Prostate gland (tissue), 2 donors: ENCODE results near the gene CCDC78.

Experiments
- POLR2A ChIP-seq: fragments of 450-650 bp; IDR thresholded peaks from one replicate; pipeline ENCODE4 v1.6.1; 2016; ENCODE audit warnings: antibody characterized with exemption, mild to moderate bottlenecking
- POLR2AphosphoS5 ChIP-seq: sonication (generic); formaldehyde crosslinking; IDR thresholded peaks from one replicate; pipeline ENCODE4 v1.6.1; 2017; ENCODE audit warnings: antibody characterized with exemption
- TF ChIP-seq, protein P1 (sequence below), 4 experiments: fragments of 200-600 bp in 2 of 4; fragments of 450-650 bp in 2 of 4; sonication (generic) in 2 of 4; IDR thresholded peaks; 1 replicate in 3 of 4; 2 replicates in 1 of 4; pipeline ENCODE4 v1.5.1; 2016 to 2019; ENCODE audit warnings: antibody characterized with exemption in 4 of 4, mild to moderate bottlenecking in 2 of 4, moderate library complexity in 2 of 4

DNA sequence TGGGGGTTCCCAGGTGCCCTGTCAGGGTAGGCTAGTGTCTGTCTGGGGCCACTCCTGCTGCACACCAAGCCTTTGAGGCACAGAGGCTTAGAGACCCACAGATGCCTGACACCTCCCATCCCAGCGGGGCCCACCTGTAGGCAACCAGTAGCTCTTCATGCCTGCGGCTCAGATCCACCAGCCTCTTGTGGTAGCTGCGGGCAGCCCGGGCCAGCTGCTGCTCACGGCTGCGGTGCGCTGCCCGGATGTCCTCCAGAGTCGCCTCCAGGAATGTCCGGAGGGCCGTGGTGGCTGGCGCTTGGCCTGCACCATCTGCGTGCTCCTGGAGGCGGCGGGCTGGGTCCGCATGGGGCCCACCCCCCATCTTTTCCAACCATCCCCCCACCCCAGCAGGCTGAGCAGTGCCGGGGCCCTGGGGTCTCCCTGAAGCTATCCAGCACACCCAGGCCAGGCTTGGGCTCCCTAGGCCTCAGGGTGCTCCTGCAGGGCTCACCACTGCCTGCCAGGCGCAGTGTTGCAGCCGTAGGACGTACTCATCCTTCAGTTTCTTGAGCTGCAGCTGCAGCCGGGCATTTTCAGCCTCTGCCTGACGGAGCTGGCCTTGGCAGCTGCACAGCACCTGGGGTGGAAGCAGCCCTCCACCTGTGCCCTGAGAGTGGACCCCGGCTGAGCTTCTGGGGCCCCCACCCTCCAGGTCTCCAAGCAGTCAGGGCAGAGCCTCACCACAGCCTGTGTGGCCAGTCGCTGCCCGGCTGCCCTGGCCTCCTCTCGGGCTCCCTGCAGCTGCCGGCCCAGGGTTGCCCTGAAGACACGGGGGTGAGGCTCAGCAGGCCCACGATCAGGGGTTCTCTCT, 1.8 kb downstream of the CCDC78 start:
- TF ChIP-seq, protein P1, sequence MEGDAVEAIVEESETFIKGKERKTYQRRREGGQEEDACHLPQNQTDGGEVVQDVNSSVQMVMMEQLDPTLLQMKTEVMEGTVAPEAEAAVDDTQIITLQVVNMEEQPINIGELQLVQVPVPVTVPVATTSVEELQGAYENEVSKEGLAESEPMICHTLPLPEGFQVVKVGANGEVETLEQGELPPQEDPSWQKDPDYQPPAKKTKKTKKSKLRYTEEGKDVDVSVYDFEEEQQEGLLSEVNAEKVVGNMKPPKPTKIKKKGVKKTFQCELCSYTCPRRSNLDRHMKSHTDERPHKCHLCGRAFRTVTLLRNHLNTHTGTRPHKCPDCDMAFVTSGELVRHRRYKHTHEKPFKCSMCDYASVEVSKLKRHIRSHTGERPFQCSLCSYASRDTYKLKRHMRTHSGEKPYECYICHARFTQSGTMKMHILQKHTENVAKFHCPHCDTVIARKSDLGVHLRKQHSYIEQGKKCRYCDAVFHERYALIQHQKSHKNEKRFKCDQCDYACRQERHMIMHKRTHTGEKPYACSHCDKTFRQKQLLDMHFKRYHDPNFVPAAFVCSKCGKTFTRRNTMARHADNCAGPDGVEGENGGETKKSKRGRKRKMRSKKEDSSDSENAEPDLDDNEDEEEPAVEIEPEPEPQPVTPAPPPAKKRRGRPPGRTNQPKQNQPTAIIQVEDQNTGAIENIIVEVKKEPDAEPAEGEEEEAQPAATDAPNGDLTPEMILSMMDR (IDR thresholded peaks at IDR 0.05), result no peak
- no peak for TF ChIP-seq POLR2A
- TF ChIP-seq POLR2AphosphoS5, result no peak
